Testis (tissue), 2 donors: ENCODE data around the gene SFRP4.

Experiments used
- POLR2A ChIP-seq: fragments of 450-650 bp; IDR thresholded peaks from one replicate; pipeline ENCODE4 v1.6.1; 2017; ENCODE audit warnings: antibody characterized with exemption, mild to moderate bottlenecking, moderate library complexity
- TF ChIP-seq, protein P1 (sequence below), 3 experiments: fragments of 450-650 bp in 2 of 3; fragments of 200-600 bp in 1 of 3; sonication (generic) in 1 of 3; IDR thresholded peaks; one replicate each; pipeline ENCODE4 v1.5.1; 2016 to 2019; ENCODE audit warnings: antibody characterized with exemption in 3 of 3, mild to moderate bottlenecking in 2 of 3, moderate library complexity in 1 of 3

GRCh38 chr7:37923996-37924395 is 7.4 kb upstream of the SFRP4 start:
- TF ChIP-seq, protein P1, sequence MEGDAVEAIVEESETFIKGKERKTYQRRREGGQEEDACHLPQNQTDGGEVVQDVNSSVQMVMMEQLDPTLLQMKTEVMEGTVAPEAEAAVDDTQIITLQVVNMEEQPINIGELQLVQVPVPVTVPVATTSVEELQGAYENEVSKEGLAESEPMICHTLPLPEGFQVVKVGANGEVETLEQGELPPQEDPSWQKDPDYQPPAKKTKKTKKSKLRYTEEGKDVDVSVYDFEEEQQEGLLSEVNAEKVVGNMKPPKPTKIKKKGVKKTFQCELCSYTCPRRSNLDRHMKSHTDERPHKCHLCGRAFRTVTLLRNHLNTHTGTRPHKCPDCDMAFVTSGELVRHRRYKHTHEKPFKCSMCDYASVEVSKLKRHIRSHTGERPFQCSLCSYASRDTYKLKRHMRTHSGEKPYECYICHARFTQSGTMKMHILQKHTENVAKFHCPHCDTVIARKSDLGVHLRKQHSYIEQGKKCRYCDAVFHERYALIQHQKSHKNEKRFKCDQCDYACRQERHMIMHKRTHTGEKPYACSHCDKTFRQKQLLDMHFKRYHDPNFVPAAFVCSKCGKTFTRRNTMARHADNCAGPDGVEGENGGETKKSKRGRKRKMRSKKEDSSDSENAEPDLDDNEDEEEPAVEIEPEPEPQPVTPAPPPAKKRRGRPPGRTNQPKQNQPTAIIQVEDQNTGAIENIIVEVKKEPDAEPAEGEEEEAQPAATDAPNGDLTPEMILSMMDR (IDR thresholded peaks at IDR 0.05), result no peak
- no peak for TF ChIP-seq POLR2A
